SK-N-SH treated with all-trans-retinoic acid at 6 μM for 48 hours (cell line): ENCODE data around the gene OR2G2.

ENCODE experiments used
- ATAC-seq: fragments of 200-7000 bp; cut with Tn5 transposase; 3 replicates; pipeline ENCODE4 v1.9.1; 2020; ENCODE audit warnings: mild to moderate bottlenecking, moderate library complexity
- BACH2 ChIP-seq: fragments of 250-450 bp; sonication (Bioruptor Pico); IDR thresholded peaks from 2 replicates; pipeline ENCODE4 v1.9.0; 2021; ENCODE audit warnings: mild to moderate bottlenecking, borderline replicate concordance
- CSDC2 ChIP-seq: fragments of 250-450 bp; sonication (Bioruptor Pico); IDR thresholded peaks from 2 replicates; pipeline ENCODE4 v1.5.0; 2020; ENCODE audit warnings: mild to moderate bottlenecking, moderate library complexity
- CSRNP3 ChIP-seq: fragments of 250-450 bp; sonication (Bioruptor Pico); IDR thresholded peaks from 2 replicates; pipeline ENCODE4 v1.5.1; 2021; ENCODE audit warnings: mild to moderate bottlenecking, moderate library complexity
- GLIS3 ChIP-seq: fragments of 250-450 bp; sonication (Bioruptor Pico); IDR thresholded peaks from 2 replicates; pipeline ENCODE4 v1.5.0; 2020; ENCODE audit warnings: mild to moderate bottlenecking, moderate library complexity
- ISL1 ChIP-seq: fragments of 250-450 bp; sonication (Bioruptor Pico); IDR thresholded peaks from 2 replicates; pipeline ENCODE4 v2.1.2; 2022; ENCODE audit warnings: mild to moderate bottlenecking, moderate library complexity
- POU6F1 ChIP-seq: fragments of 250-450 bp; sonication (Bioruptor Pico); IDR thresholded peaks from 2 replicates; pipeline ENCODE4 v1.8.0; 2021; ENCODE audit warnings: low read depth, mild to moderate bottlenecking, moderate library complexity, borderline replicate concordance
- PPARA ChIP-seq: fragments of 250-450 bp; sonication (Bioruptor Pico); IDR thresholded peaks from 2 replicates; pipeline ENCODE4 v1.5.0; 2020; ENCODE audit warnings: mild to moderate bottlenecking, borderline replicate concordance
- RARB ChIP-seq: fragments of 250-450 bp; sonication (Bioruptor Pico); IDR thresholded peaks from 2 replicates; pipeline ENCODE4 v1.8.0; 2021; ENCODE audit warnings: mild to moderate bottlenecking, moderate library complexity
- SNAI2 ChIP-seq: fragments of 250-450 bp; sonication (Bioruptor Pico); IDR thresholded peaks from 2 replicates; pipeline ENCODE4 v1.5.0; 2020; ENCODE audit warnings: mild to moderate bottlenecking, moderate library complexity
- TCF4 ChIP-seq: fragments of 250-450 bp; sonication (Bioruptor Pico); IDR thresholded peaks from 2 replicates; pipeline ENCODE4 v1.8.0; 2021; ENCODE audit warnings: mild to moderate bottlenecking, moderate library complexity, borderline replicate concordance
- TOX ChIP-seq: fragments of 250-450 bp; sonication (Bioruptor Pico); IDR thresholded peaks from 2 replicates; pipeline ENCODE4 v1.8.0; 2021; ENCODE audit warnings: mild to moderate bottlenecking, moderate library complexity, borderline replicate concordance
- TSHZ2 ChIP-seq: fragments of 250-450 bp; sonication (Bioruptor Pico); IDR thresholded peaks from 2 replicates; pipeline ENCODE4 v1.5.0; 2020; ENCODE audit warnings: mild to moderate bottlenecking, moderate library complexity
- ZC3H10 ChIP-seq: fragments of 250-450 bp; sonication (Bioruptor Pico); IDR thresholded peaks from 2 replicates; pipeline ENCODE4 v1.5.1; 2021; ENCODE audit warnings: mild to moderate bottlenecking, moderate library complexity
- ZFP3 ChIP-seq: fragments of 250-450 bp; sonication (Bioruptor Pico); IDR thresholded peaks from 2 replicates; pipeline ENCODE4 v1.5.0; 2020; ENCODE audit warnings: mild to moderate bottlenecking, moderate library complexity
- ZFP30 ChIP-seq: fragments of 450-650 bp; formaldehyde crosslinking; IDR thresholded peaks from 2 replicates; pipeline ENCODE4 v1.5.0; 2022; ENCODE audit warnings: mild to moderate bottlenecking, moderate library complexity
- ZNF565 ChIP-seq: fragments of 450-650 bp; formaldehyde crosslinking; conservative IDR thresholded peaks from 2 replicates; pipeline ENCODE4 v1.5.0; 2020; ENCODE audit warnings: low read depth, mild to moderate bottlenecking, moderate library complexity
- ZNF70 ChIP-seq: fragments of 450-650 bp; formaldehyde crosslinking; IDR thresholded peaks from 2 replicates; pipeline ENCODE4 v1.5.0; 2020; ENCODE audit warnings: mild to moderate bottlenecking, moderate library complexity
- ZNF8 ChIP-seq: fragments of 450-650 bp; formaldehyde crosslinking; IDR thresholded peaks from 2 replicates; pipeline ENCODE4 v1.5.0; 2020; ENCODE audit warnings: mild to moderate bottlenecking, moderate library complexity
- TF ChIP-seq, protein P1 (sequence below): fragments of 250-450 bp; sonication (Bioruptor Pico); IDR thresholded peaks from 2 replicates; pipeline ENCODE4 v1.5.1; 2020; ENCODE audit warnings: low read depth, mild to moderate bottlenecking, moderate library complexity
- TF ChIP-seq, protein P2 (sequence below): fragments of 250-450 bp; sonication (Bioruptor Pico); IDR thresholded peaks from 2 replicates; pipeline ENCODE4 v1.8.0; 2020; ENCODE audit warnings: mild to moderate bottlenecking, moderate library complexity, borderline replicate concordance

OR2G2 gene

GRCh38 chr1:247542811-247543210 is 45.3 kb upstream of the OR2G2 start:
- ATAC-seq: no peak
- TF ChIP-seq, protein P1, sequence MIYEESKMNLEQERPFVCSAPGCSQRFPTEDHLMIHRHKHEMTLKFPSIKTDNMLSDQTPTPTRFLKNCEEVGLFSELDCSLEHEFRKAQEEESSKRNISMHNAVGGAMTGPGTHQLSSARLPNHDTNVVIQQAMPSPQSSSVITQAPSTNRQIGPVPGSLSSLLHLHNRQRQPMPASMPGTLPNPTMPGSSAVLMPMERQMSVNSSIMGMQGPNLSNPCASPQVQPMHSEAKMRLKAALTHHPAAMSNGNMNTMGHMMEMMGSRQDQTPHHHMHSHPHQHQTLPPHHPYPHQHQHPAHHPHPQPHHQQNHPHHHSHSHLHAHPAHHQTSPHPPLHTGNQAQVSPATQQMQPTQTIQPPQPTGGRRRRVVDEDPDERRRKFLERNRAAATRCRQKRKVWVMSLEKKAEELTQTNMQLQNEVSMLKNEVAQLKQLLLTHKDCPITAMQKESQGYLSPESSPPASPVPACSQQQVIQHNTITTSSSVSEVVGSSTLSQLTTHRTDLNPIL (CRISPR knock-in tag): no peak
- TF ChIP-seq TCF4 (CRISPR knock-in tag): no peak
- no peak for TF ChIP-seq ISL1
- no peak for TF ChIP-seq ZNF70
- no peak for TF ChIP-seq POU6F1 (CRISPR knock-in tag)
- no peak for TF ChIP-seq BACH2
- no peak for TF ChIP-seq ZNF8 (CRISPR knock-in tag)
- no peak for TF ChIP-seq ZNF565 (CRISPR knock-in tag)

DNA sequence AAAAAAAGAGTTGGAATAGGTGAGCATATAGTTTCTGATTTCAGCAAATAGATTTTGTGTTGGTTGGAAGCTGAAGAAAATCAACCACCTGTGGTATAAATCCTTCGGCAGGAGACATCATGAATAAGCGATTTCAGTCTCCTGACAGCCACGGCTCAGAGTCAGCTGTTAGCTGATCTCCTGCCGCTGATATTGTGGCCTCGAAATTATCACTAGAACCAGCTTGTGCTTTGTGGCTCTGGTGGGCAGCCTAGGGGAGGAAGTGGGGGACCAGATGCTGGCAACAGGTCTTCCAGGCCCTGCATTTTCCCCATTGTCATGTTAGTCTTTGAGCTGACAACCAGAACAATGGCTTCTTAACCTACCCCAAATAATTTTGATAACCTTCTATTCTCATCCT is 40.1 kb upstream of the OR2G2 start:
- TF ChIP-seq BACH2 (no peak), SNAI2 (no peak), ZC3H10 (CRISPR knock-in tag) (no peak), ZNF8 (CRISPR knock-in tag) (no peak), ISL1 (no peak), ZNF70 (no peak), POU6F1 (CRISPR knock-in tag) (no peak), RARB (no peak), GLIS3 (CRISPR knock-in tag) (no peak), TSHZ2 (CRISPR knock-in tag) (no peak), ZFP30 (CRISPR knock-in tag) (no peak), CSDC2 (CRISPR knock-in tag) (no peak), PPARA (CRISPR knock-in tag) (no peak), ZNF565 (CRISPR knock-in tag) (no peak), CSRNP3 (CRISPR knock-in tag) (no peak), TOX (CRISPR knock-in tag) (no peak), TCF4 (CRISPR knock-in tag) (no peak), ZFP3 (CRISPR knock-in tag) (no peak)
- TF ChIP-seq, protein P2, sequence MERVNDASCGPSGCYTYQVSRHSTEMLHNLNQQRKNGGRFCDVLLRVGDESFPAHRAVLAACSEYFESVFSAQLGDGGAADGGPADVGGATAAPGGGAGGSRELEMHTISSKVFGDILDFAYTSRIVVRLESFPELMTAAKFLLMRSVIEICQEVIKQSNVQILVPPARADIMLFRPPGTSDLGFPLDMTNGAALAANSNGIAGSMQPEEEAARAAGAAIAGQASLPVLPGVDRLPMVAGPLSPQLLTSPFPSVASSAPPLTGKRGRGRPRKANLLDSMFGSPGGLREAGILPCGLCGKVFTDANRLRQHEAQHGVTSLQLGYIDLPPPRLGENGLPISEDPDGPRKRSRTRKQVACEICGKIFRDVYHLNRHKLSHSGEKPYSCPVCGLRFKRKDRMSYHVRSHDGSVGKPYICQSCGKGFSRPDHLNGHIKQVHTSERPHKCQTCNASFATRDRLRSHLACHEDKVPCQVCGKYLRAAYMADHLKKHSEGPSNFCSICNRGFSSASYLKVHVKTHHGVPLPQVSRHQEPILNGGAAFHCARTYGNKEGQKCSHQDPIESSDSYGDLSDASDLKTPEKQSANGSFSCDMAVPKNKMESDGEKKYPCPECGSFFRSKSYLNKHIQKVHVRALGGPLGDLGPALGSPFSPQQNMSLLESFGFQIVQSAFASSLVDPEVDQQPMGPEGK (CRISPR knock-in tag): no peak
- TF ChIP-seq, protein P1 (CRISPR knock-in tag): no peak
- no peak for ATAC-seq
